ENCODE measurements around the gene CNTN5.

- TF ChIP-seq EZH2 (IDR thresholded peaks at IDR 0.05; ENCODE audit: low read length, unreplicated experiment) (no peak), CTCF (conservative IDR thresholded peaks at IDR 0.05; ENCODE audit: low read depth, low read length) (no peak)
These were observed 913.3 kb downstream of the CNTN5 start for GRCh38 chr11:99934008-99934407.
